ENCODE data around the gene SLC6A8.
A peak's percentile ranks its signal among the peaks of the same experiment; 100 is the strongest.

Gene SLC6A8

GRCh38 chrX:153687121-153688039 is at the start of gene SLC6A8:
SLC6A8 (plus strand) TSS chrX:153687926; CDS start chrX:153688575, 649 bp downstream.
- DNase-seq: peak; percentile 62

DNA sequence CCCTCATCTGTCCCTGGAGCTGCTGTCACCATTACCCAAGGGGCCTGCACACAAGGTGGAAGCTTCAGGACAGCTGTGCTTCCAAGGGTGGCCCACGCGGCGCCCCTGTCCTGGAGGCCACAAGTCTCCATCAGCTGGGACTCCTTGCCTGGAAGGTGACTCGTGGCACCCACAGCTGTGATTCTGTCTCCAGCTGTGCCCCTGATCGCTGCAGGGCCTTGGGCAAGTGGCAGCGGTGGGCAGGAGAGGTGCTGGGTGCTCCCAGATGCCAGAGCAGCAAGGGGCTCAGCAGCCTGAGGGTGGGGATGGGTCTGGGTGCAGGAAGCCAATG is 49.7 kb upstream of the SLC6A8 start:
- DNase-seq: no peak

GRCh38 chrX:153638436-153639176 is 49.1 kb upstream of the SLC6A8 start:
- no peak for DNase-seq

- no peak for DNase-seq
Observed at GRCh38 chrX:153639177-153640044, 48.3 kb upstream of the SLC6A8 start.

GRCh38 chrX:153640045-153640686 is 47.6 kb upstream of the SLC6A8 start:
- DNase-seq: no peak

- DNase-seq: no peak
Observed at GRCh38 chrX:153640736-153641575, 46.8 kb upstream of the SLC6A8 start.

DNA sequence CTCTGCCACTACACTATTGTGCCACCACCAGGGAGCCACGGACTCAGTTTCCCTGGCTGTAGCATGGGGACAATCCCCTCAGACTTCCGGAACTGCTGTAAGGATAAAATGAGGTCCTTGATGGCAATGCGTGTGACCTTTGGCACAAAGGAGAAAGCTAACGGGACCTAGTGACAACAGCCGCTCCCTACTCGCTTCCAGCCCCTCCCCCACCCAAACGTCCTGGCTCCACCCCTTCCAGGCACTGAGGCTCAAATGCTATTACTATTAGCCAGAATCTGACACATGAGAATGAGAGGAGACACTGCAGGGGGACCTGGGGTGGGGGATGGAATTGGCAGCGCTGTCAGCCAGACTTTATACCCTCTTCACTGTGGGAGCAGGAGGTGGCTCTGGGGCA is 46.1 kb upstream of the SLC6A8 start:
- DNase-seq: no peak

DNA sequence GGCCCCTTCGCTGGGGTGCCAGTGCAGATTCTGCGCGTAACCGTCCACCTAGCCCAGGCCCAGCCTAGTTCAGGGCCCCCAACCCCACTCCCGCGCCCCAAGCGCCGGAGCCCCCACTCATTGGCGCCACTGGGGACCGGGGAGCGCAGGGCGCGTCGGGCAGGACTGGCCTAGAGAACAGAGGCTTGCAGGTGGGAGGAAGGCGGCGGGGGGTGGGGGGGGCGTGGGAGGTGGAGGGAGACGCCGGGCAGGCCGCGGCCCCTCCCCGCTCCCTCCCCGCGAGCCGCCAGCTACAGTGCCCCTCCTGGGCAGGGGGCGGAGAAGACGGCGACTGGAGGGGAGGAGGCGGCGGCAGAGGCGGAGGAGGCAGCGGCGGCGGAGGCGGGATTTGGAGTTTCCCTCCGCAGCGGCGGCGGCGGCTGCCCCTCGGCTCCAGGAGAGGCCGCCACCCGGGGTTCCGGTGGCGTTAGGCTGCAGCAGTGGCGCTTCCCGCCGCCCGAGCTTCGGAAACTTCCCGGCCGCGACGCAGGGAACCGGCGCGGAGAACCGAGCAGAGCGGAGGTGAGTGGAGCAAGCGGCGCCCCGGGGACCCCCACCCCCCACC is 45.6 kb upstream of the SLC6A8 start:
- no peak for DNase-seq

GRCh38 chrX:153642655-153643430 is 44.9 kb upstream of the SLC6A8 start:
- no peak for DNase-seq

DNA sequence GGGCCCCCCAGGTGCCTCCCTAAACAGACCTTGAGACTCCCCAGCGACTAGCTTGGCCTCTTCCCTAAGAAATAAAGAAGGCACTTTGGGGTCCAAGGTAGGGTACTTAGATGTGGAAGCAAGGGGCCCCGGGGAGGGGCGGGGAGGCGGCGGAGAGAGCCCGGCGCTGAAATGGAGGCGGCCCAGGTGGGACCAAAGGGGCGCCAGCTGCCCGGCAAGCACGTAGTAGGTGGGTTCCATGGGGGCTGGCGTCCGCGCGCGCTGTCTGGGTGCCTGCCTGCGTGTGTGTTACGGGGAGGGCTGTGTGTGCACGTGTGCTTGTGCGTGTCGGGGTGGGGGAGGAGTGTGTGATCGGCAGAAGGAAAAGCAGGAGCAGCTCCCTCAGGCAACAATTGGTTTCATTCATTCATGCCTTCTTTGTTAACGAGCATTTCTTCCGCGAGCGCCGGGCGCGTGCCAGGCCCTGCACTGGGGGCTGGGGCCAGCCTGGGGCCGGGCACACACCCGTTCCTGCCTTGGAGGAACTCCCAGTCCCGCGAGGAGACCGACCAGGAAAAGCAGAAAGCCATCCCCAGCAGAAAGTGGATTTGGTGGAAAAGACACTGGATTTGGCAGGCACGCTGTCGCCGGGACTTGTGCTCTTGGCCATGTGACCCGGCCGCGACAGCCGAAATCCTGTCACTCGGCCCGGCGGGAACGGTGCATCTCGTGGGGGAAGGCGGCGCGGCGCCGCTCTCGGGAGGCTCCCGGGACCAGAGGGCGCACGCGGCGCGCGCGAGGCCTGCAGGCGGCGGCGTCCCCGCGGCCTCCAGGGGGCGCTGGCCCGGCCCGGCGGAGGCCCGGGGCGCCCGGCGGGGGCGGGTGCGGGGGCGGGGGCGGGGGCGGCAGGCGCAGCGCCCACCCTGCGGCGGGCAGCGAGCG is 44.0 kb upstream of the SLC6A8 start:
- no peak for DNase-seq

DNA sequence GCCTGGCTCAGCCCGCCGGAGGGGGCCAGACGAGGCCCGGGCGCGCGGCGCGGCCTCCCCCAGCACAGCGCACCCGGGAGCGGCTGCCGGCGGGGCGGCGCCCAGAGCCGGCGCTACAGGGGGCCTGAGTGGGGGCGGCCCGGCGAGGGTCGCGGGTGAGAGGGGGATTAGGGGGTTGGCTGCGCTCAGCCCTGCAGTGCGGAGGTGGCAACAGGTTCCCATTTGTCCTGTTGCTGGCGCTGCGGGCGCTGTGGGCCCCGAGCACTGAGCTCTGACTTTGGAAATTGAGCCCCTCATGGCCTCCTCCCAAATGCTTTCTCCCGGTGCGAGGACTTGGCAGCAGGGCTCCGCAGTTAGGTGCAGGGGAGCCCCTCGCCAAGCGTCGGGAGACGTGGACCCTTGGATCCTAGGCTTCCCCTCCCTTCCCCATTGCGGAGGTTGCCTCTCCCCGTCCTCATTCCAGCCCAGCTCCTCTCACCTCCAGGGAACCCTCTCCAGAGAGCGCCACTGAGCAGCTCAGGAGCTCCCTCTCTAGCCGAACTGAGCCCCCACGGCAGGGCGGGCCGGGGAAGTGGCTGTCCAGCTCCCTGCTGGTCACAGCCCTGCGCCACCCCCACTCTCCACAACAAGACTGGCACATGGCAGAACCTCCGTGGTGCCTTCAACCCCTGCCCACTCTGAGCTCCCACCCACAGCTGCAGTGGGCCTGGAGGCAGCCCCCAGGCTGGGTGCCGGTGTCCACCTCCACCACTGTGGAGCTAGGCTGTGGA is 43.2 kb upstream of the SLC6A8 start:
- DNase-seq: no peak

DNA sequence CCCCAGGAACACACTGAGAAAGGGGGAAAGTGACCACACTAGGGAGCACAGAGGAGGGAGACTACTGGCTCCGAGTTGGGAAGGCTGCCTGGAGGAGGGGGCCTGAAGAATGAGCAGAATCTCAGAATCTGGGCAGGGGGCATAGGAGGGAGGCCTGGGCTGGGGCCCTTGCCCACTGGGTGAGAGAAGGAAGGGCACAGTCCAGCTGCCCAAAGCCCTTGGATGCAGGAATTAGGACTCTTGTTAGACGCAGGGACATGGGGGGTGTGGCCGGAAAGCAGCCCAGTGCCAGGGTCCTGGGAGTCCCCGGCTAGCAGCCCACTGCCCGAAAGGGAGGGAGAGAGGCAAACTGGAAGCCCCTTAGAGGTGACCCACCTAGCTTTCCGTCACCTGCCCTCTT is 42.6 kb upstream of the SLC6A8 start:
- no peak for DNase-seq

DNA sequence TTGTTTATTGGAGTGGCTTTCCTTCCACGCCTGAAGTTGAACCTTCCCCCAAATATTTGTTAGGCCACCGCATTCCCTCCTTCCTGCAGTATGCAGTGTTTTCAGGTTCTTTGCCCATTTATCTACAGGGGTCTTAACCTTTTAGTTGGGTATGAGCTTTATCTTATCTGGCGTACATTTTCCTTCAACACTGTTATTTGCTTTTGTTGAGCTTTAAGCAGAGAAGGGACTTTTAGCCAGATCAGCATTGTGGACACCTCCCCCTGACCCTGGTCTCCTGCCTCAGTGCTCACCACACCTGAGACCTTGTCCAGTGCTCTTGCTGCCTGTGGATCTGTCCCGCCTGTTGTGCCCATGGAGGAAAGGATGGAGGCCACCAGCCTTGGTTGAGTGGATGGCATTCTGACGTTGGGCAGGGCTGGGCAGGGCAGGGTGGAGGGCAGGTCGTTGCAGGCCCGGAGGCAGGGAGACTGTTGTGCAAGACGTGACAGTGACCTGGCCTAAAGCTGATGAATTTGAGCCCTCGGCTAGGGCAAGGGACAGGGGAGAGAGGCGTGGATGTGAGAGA is 41.7 kb upstream of the SLC6A8 start:
- DNase-seq: no peak

DNA sequence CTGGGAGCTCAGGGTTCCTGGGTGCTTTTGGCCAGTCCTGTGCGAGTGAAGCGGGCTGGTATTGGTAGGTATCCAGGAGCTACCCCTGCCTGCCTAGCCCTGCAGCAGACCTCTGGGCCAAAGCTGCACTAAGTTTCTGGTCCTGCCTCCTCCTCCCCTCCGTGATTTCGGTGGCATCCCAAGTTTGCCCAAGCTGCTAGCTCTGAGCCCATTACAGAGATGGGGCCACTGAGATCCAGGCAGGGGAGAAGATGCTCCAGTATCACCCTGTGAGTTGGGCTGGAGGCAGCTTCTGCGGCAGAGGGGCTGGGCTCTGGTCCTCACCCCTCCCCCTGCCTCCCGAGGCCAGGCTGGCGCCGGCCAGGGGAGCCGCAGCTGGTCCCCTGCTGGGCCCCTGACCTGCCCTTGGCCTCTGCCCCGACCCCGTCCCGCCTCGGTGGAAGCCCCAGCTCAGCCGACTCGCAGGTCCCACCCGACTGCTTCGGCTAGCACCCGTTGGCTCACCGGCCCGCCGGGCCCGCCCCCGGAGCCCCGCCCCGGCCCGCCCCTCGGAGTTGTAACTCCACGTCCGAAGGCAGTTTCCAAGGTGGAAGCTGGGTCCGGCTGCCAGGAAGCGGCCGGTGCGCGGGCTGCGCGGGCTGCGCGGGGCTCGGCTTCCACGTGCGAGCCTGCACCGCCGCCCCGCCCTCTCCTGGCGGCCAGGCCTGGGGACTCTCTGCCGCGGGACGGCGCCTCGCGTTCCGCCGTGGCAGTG is 40.9 kb upstream of the SLC6A8 start, which contains the start of gene DUSP9:
Gene DUSP9 (plus strand): TSS at position 584 of the 754 bp plus-strand sequence. CDS start 751 bp downstream, outside the sequence.
- DNase-seq: no peak

- no peak for DNase-seq
Observed at GRCh38 chrX:153647461-153648357, 40.0 kb upstream of the SLC6A8 start.
